Activated CD4-positive, alpha-beta T cell treated with anti-CD3 and anti-CD28 coated beads for 48 hours (primary cell): ENCODE results near the gene UBE2D3.
A peak's percentile ranks its signal among the peaks of the same experiment; 100 is the strongest.

Experiments used
- DNase-seq: peaks from one replicate; pipeline ENCODE4 v3.0.0-alpha.2; 2020

The UBE2D3 gene

DNA sequence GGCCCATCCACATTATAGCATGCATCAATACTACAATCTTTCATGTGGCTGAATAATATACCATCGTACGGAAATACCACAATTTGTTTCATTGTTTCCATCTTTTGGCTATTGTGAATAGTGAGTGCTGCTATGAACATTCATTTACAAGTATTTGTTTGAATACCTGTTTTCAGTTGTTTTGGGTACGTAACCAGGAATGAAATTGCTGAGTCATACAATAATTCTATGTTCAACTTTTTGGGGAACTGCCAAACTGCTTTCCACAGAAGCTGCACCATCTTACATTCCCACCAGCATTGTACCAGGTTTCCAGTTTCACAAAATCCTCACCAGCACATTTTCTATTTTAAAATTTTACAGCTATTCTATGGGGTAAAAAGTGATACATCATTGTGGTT, 38.0 kb downstream of the UBE2D3 start:
- no peak for DNase-seq

DNA sequence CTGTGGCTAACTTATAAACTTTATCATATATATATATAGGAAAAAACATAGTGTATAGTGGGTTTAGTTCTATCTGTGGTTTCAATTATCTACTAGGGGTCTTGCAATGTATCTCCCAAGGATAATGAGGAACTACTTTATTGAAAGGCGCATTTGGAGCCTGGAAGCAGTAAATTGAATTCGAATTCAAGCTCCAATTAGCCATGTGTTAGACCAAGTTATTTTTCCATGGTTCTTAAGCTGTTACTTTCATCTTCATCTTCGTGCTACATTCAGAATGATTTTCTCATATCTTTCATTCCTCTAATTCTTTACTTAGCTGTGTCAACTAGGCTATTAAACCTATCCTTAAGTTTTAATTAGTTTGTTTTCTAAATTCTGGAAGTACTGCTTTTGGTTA, 39.4 kb downstream of the UBE2D3 start:
- no peak for DNase-seq

- no peak for DNase-seq
Measured at GRCh38 chr4:102787096-102787881, 40.1 kb downstream of the UBE2D3 start.

DNA sequence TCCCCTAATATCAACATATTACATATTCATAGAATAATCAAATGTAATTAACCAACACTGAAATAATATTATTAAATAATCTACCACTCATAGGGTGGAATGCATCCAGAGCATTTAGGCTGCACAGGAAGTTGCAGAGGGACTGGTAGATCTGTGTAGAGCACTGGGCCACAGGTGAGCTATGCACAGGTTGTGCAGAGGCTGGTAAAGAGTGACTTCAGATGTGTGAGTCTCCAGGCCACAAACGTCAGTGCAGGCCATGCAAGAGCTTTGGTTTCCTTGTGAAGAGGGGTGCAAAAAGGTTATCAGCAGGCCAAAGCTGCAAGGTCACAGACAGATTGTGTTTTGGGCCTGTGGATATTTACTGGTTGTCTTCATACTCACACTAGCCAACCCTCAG, 41.1 kb downstream of the UBE2D3 start:
- DNase-seq = no peak

DNA sequence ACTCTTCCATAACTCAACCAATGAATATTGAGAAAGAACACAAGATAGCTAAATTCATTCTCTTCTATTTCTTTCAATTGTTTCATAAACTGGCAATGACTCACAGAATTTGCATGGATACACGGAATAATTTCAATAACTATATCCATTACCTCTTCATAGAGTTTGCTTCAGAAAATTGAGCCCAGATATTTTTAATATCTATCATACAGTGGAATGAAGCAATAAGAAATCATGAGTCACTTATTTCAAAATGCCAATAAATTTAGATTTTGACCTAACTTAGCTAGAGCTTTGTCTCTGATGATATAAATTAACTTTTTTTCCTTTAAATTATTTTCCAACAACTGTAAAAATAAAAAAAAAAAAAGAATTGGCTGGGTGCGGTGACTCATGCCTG, 44.3 kb downstream of the UBE2D3 start:
- DNase-seq = no peak

DNA sequence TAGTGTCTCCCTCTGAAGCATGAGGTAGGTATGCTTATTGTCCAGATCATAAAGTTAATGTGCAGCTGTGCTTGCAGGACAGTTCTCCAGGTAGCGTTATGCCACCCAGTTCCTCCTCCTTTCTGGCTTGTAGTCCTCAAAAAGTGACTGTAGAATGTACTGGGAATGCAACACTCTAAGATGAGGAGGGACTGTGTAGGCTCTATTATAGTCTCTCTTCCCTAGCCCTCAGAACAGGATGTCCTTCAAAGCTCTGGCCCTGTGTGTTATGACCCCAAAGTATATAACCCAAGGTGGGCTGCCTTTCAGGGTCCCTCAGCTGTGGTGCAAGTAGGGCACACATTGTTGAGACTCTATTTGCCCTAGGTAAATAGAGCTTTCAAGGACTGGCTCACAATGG, 45.8 kb downstream of the UBE2D3 start:
- DNase-seq = no peak

DNA sequence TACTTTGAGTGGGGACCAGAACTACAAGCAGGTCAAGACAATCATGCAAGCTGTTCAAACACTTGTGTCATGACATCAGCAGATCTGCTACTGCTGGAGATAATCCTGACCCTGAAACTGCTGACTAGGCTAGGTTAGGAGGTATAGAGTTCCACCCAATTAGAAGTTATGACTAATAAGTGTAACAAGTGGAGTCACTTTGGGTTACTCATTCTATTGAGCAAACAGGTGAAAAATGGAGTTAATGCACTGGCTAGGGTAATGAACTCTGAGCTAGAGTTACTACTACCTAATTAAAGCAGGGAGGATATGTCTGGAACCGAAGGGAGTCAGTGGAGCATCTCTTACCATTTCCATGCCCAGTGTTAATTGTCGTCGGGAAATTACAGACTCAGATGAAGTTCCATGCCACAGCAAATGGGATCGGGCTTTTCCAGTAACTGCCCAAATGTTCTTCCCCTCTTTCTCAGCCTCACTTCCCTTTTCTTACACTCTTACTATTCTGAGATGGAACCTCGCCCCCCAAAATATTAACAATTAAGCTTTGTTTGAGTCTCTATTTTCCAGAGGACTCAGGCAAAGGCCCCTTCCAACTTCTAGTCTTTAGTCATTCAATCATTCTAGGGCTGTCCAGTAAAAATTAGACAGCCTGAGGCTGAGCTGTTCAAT, 46.7 kb downstream of the UBE2D3 start:
- DNase-seq = no peak

DNA sequence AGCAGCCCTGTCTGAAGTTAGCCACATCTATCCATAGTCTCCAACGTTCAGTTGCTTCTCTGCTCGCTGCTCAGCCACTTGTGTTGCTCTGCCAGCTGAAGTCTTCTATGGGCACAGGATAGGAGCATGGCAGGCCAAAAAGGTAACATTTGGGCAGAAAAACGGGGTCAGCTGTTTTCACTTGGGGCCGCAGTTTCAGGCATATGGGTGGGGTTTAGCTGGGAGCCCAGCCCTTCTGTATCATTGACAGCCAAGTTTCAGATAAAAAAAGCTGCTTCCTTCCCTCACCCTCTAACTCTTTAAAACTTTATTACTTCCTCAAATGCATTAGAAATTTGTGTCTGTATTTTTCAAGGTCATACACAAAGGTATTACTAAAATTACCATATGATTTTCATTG, 48.1 kb downstream of the UBE2D3 start:
- no peak for DNase-seq

DNA sequence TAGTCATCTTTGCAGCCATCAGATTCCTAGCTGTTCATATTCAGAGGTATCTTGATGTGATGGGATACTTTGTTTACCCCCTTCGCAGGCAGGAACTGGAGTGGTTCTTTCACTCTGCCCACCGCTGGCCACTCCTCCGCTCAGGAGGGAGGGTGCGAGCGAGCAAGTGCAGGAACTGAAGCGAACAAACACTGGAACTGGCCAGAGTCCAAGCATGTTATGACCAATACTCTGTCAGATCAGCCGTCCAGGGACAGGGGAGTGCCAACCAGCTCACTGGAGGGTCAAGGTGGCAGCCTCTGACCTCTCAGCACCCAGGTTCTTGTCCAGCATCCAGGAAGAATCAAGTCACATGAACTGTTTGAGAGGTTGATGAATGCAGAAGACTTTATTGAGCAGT, 48.6 kb downstream of the UBE2D3 start:
- DNase-seq = no peak

GRCh38 chr4:102775805-102776204, 51.5 kb downstream of the UBE2D3 start:
- no peak for DNase-seq

- DNase-seq = no peak
Measured at GRCh38 chr4:102774254-102774653, 53.1 kb downstream of the UBE2D3 start.

GRCh38 chr4:102772738-102773340, 54.5 kb downstream of the UBE2D3 start:
- DNase-seq = no peak

- no peak for DNase-seq
Measured at GRCh38 chr4:102764901-102765300, 62.5 kb downstream of the UBE2D3 start.

DNA sequence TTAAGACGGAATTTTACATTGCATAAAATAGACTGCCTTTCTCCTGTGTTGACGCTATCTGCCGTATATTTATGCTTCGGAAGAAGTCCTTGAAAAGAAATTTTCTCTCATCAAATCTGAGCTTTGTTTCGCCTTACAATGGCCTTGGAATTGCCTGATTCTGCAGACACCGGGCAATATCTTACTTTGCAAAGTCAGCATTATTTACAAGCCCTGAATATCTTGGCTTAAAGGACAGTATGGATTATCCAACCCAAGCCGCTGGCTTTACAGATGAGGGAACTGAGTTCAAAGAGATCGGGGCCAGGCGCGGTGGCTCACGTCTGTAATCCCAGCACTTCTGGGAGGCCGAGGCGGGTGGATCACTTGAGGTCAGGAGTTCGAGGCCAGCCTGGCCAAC, 65.4 kb downstream of the UBE2D3 start:
- no peak for DNase-seq

DNA sequence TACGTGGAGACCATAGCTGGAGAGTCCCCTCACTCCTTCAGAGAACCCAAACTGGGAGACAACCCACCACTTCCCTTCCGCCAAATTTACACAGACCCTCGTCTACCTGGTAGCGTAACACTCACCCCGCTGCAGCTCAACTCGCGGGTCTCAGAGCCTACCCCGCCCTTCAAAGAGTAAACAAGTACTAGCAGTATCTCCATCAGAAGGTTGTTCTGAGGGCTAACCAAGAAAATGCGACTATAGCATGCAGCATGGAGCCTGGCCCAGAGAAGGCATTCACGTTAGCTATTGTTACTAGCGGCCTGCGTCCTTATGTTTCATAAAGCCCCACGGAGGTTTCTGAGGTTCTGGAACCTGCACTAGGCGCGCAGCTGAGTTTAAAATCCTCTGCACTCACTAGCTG, 66.1 kb downstream of the UBE2D3 start:
- DNase-seq = peak; percentile 20

DNA sequence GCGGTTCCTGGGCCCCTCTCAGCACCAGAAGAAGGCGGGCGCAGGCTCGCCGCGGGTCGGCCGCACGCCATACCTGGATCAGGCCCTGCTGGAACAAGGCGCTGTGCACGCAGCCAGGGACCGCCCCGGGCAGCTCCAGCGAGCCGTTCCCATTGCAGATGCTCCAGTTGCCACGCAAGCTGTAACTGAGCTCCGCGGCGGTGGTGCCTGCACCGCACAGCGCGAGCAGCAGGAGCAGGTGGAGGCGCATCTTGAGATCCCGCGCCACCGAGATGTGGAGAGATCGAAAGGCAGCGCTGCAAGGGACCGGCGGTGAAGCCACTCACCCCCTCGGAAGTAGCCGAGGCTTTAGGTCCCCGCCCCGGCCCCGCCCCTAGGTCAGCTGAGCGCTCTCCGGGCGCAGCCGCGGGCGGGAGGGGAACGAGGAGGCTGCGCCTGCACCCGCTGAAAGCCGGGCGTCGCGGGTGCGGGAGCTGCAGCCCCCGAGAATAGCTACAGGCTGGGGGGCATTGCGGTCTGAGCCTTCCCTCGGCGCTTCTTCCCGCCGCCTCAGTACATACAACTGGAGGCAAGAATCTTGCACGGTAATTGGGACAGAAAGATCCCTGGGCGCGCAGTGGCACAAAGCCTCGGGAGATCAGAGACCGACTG, 66.6 kb downstream of the UBE2D3 start, which contains the start of gene MANBA:
MANBA (minus strand) TSS at position 324 of the 651 bp plus-strand sequence; CDS start at position 250, 74 bp downstream.
- DNase-seq = peak; percentile 88

- DNase-seq = peak; percentile 32
Measured at GRCh38 chr4:102759831-102760644, 67.3 kb downstream of the UBE2D3 start.

- DNase-seq = no peak
Measured at GRCh38 chr4:102758241-102759160, 68.8 kb downstream of the UBE2D3 start.

GRCh38 chr4:102757681-102758080, 69.7 kb downstream of the UBE2D3 start:
- no peak for DNase-seq

- no peak for DNase-seq
Measured at GRCh38 chr4:102754044-102754443, 73.3 kb downstream of the UBE2D3 start.

GRCh38 chr4:102751941-102752340, 75.4 kb downstream of the UBE2D3 start:
- DNase-seq = no peak
